ENCODE measurements around the gene CD80.

CD80 gene

GRCh38 chr3:119548341-119548740 is 11.1 kb downstream of the CD80 start:
- DNase-seq (ENCODE audit: low read depth in 2 of 3, low spot score in 1 of 3), result no peak

- no peak for DNase-seq (ENCODE audit: low read depth in 2 of 3, low spot score in 1 of 3)
These were observed 12.2 kb downstream of the CD80 start for GRCh38 chr3:119547227-119547626.

GRCh38 chr3:119543147-119543546 is 16.3 kb downstream of the CD80 start:
- DNase-seq (ENCODE audit: low read depth in 2 of 3, low spot score in 1 of 3), result no peak

- DNase-seq (ENCODE audit: low read depth in 2 of 3, low spot score in 1 of 3), result no peak
These were observed 17.1 kb downstream of the CD80 start for GRCh38 chr3:119542168-119542767.

GRCh38 chr3:119541547-119541946 is 17.9 kb downstream of the CD80 start:
- no peak for DNase-seq (ENCODE audit: low read depth in 2 of 3, low spot score in 1 of 3)

GRCh38 chr3:119538772-119539171 is 20.6 kb downstream of the CD80 start:
- no peak for DNase-seq (ENCODE audit: low read depth in 2 of 3, low spot score in 1 of 3)

GRCh38 chr3:119536757-119537156 is 22.7 kb downstream of the CD80 start:
- no peak for DNase-seq (ENCODE audit: low read depth in 2 of 3, low spot score in 1 of 3)

- DNase-seq (ENCODE audit: low read depth in 2 of 3, low spot score in 1 of 3), result no peak
These were observed 25.1 kb downstream of the CD80 start for GRCh38 chr3:119534296-119534695.

GRCh38 chr3:119531151-119531550 is 28.3 kb downstream of the CD80 start:
- DNase-seq (ENCODE audit: low read depth in 2 of 3, low spot score in 1 of 3), result no peak

- no peak for DNase-seq (ENCODE audit: low read depth in 2 of 3, low spot score in 1 of 3)
These were observed 29.0 kb downstream of the CD80 start for GRCh38 chr3:119530456-119530855.

GRCh38 chr3:119529883-119530282 is 29.5 kb downstream of the CD80 start:
- no peak for DNase-seq (ENCODE audit: low read depth in 2 of 3, low spot score in 1 of 3)

- DNase-seq (ENCODE audit: low read depth in 2 of 3, low spot score in 1 of 3), result no peak
These were observed 31.7 kb downstream of the CD80 start for GRCh38 chr3:119527714-119528113.

- DNase-seq (ENCODE audit: low read depth in 2 of 3, low spot score in 1 of 3), result no peak
These were observed 34.3 kb downstream of the CD80 start for GRCh38 chr3:119524931-119525662.

GRCh38 chr3:119518026-119518425 is 41.4 kb downstream of the CD80 start:
- DNase-seq (ENCODE audit: low read depth in 2 of 3, low spot score in 1 of 3), result no peak

GRCh38 chr3:119517112-119517511 is 42.3 kb downstream of the CD80 start:
- DNase-seq (ENCODE audit: low read depth in 2 of 3, low spot score in 1 of 3), result no peak

GRCh38 chr3:119514637-119515036 is 44.8 kb downstream of the CD80 start:
- DNase-seq (ENCODE audit: low read depth in 2 of 3, low spot score in 1 of 3), result no peak

- no peak for DNase-seq (ENCODE audit: low read depth in 2 of 3, low spot score in 1 of 3)
These were observed 48.7 kb downstream of the CD80 start for GRCh38 chr3:119510690-119511089.

GRCh38 chr3:119508172-119508845 is 51.1 kb downstream of the CD80 start:
- peak in 1 of 3 donors; percentile 16 for DNase-seq (ENCODE audit: low read depth in 2 of 3, low spot score in 1 of 3)

GRCh38 chr3:119507404-119507803 is 52.0 kb downstream of the CD80 start:
- no peak for DNase-seq (ENCODE audit: low read depth in 2 of 3, low spot score in 1 of 3)

GRCh38 chr3:119506631-119507030 is 52.8 kb downstream of the CD80 start:
- no peak for DNase-seq (ENCODE audit: low read depth in 2 of 3, low spot score in 1 of 3)

- no peak for DNase-seq (ENCODE audit: low read depth in 2 of 3, low spot score in 1 of 3)
These were observed 58.5 kb downstream of the CD80 start for GRCh38 chr3:119500901-119501300.

GRCh38 chr3:119500265-119500664 is 59.1 kb downstream of the CD80 start:
- DNase-seq (ENCODE audit: low read depth in 2 of 3, low spot score in 1 of 3), result no peak

All from stimulated activated CD4-positive, alpha-beta T cell treated with anti-CD3 and anti-CD28 coated beads, Interleukin-12 subunit alpha, Interleukin-12 subunit beta, amount 100 ng/mL, for 48 hours (primary cell).